Vagina (tissue), 2 donors: ENCODE results near the gene STAT5B. TPM values are rescaled to one million over a fixed set of nuclear protein-coding genes. Genes with fewer than 3 reads are reported as not detected.

Experiments used
- DNase-seq, 2 donors: peaks; one replicate each; pipeline ENCODE4 v3.0.0-alpha.2; 2017; ENCODE audit errors: extremely low spot score in 2 of 2
- H3K27ac ChIP-seq: fragments of 200-600 bp; sonication (generic); one replicate; pipeline ENCODE4 v1.5.1; 2019
- H3K27me3 ChIP-seq: fragments of 200-600 bp; sonication (generic); one replicate; pipeline ENCODE4 v1.5.1; 2019
- H3K36me3 ChIP-seq, 2 donors: fragments of 200-600 bp; sonication (generic); one replicate each; pipeline ENCODE4 v1.5.1; 2017 to 2019
- H3K4me1 ChIP-seq: fragments of 200-600 bp; sonication (generic); one replicate; pipeline ENCODE4 v1.5.1; 2019
- H3K4me3 ChIP-seq, 2 donors: fragments of 200-600 bp; sonication (generic); 1 replicate in 1 of 2; 2 replicates in 1 of 2; pipeline ENCODE4 v1.5.1; 2016 to 2019
- H3K9me3 ChIP-seq: fragments of 200-600 bp; sonication (generic); one replicate; pipeline ENCODE4 v1.5.1; 2019
- CTCF ChIP-seq, 3 experiments: fragments of 450-650 bp in 2 of 3; fragments of 200-600 bp in 1 of 3; sonication (generic) in 1 of 3; IDR thresholded peaks; one replicate each; pipeline ENCODE4 v1.5.1; 2017 to 2019; ENCODE audit warnings: antibody characterized with exemption in 3 of 3, mild to moderate bottlenecking in 2 of 3, moderate library complexity in 2 of 3
- POLR2A ChIP-seq, 2 donors: fragments of 450-650 bp; IDR thresholded peaks; one replicate each; pipeline ENCODE4 v1.6.1; 2017; ENCODE audit warnings: antibody characterized with exemption in 2 of 2, mild to moderate bottlenecking in 2 of 2, moderate library complexity in 2 of 2
- POLR2AphosphoS5 ChIP-seq, 2 donors: sonication (generic); formaldehyde crosslinking; IDR thresholded peaks; one replicate each; pipeline ENCODE4 v1.9.0; 2017; ENCODE audit warnings: antibody characterized with exemption in 2 of 2, mild to moderate bottlenecking in 2 of 2, low read depth in 1 of 2; ENCODE audit not compliant: insufficient read depth in 1 of 2
- intact Hi-C: fragments of 100-400 bp; cut with DNase I; formaldehyde crosslinking; loops from one replicate; pipeline ENCODE4 v1.15.1; 2023
- total RNA-seq: library from RNA; depleted of rRNA; stranded (reverse); fragments of >200 nt; gene quantifications from one replicate; pipeline ENCODE4 v1.2.3, GENCODE V29; 2016

STAT5B gene
- total RNA-seq, 1 donor from 2014 or later = 74.6 TPM

DNA sequence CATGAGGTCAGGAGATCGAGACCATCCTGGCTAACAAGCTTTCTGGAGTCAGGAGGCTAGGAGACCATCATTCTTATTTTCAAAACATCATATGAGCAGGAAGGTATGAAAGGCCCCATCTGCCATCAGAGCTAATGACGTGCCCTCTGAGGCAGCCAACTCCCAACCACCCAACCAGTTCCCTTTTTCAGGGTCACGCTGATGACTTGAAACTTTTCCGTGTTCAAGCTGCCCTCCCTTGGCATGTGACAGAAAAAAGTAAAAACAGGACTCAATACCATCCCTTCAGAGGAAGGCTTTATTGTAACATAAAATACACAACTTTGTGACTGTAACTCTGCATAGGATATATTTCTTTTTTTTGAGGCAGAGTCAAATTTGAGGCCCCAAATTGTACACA is 77.3 kb downstream of the STAT5B start:
- no peaks in the 10 kb centered on the region for H3K27me3 ChIP-seq
- TF ChIP-seq POLR2AphosphoS5 (IDR thresholded peaks at IDR 0.05; ENCODE audit: insufficient read depth in 1 of 2, low read depth in 1 of 2) (no peak), POLR2A (IDR thresholded peaks at IDR 0.05) (no peak), CTCF (IDR thresholded peaks at IDR 0.05) (no peak)
- H3K27ac ChIP-seq = no peak overlapping the region
- H3K9me3 ChIP-seq = no peaks in the 10 kb centered on the region
- H3K4me3 ChIP-seq = no peak overlapping the region
- H3K4me1 ChIP-seq = peaks cover 5% of the 10 kb centered on the region
- intact Hi-C loops = no loop called here
- DNase-seq = no peak
- H3K36me3 ChIP-seq = peaks cover 0 to 33% of the 10 kb centered on the region in 2 donors

- TF ChIP-seq CTCF (IDR thresholded peaks at IDR 0.05) (no peak), POLR2A (IDR thresholded peaks at IDR 0.05) (no peak), POLR2AphosphoS5 (IDR thresholded peaks at IDR 0.05; ENCODE audit: insufficient read depth in 1 of 2, low read depth in 1 of 2) (no peak)
- H3K4me1 ChIP-seq = peaks cover 18% of the 10 kb centered on the region
- H3K27me3 ChIP-seq = no peaks in the 10 kb centered on the region
- no peak overlapping the region for H3K4me3 ChIP-seq
- no peak for DNase-seq
- no peak overlapping the region for H3K27ac ChIP-seq
- H3K36me3 ChIP-seq = peaks cover 0 to 29% of the 10 kb centered on the region in 2 donors
- H3K9me3 ChIP-seq = no peaks in the 10 kb centered on the region
- intact Hi-C loops = no loop called here
These were observed 78.5 kb downstream of the STAT5B start for GRCh38 chr17:42197564-42198156.

GRCh38 chr17:42193969-42194899 is 82.0 kb downstream of the STAT5B start, which contains the start of gene GHDC:
Gene GHDC (minus strand): TSS chr17:42194494. CDS start chr17:42193581, 913 bp downstream.
- H3K36me3 ChIP-seq = no peaks in the 10 kb centered on the region
- DNase-seq = no peak
- no peaks in the 10 kb centered on the region for H3K9me3 ChIP-seq
- H3K4me1 ChIP-seq = peaks cover 23% of the 10 kb centered on the region
- H3K27ac ChIP-seq = peak within 1 kb of the TSS; percentile 69
- H3K4me3 ChIP-seq = peak within 1 kb of the TSS; percentile 68 to 71
- TF ChIP-seq POLR2AphosphoS5 (IDR thresholded peaks at IDR 0.05; ENCODE audit: insufficient read depth in 1 of 2, low read depth in 1 of 2) (peak; percentile 85 to 86), POLR2A (IDR thresholded peaks at IDR 0.05) (no peak), CTCF (IDR thresholded peaks at IDR 0.05) (no peak)
- intact Hi-C loops = no loop called here
- no peaks in the 10 kb centered on the region for H3K27me3 ChIP-seq

DNA sequence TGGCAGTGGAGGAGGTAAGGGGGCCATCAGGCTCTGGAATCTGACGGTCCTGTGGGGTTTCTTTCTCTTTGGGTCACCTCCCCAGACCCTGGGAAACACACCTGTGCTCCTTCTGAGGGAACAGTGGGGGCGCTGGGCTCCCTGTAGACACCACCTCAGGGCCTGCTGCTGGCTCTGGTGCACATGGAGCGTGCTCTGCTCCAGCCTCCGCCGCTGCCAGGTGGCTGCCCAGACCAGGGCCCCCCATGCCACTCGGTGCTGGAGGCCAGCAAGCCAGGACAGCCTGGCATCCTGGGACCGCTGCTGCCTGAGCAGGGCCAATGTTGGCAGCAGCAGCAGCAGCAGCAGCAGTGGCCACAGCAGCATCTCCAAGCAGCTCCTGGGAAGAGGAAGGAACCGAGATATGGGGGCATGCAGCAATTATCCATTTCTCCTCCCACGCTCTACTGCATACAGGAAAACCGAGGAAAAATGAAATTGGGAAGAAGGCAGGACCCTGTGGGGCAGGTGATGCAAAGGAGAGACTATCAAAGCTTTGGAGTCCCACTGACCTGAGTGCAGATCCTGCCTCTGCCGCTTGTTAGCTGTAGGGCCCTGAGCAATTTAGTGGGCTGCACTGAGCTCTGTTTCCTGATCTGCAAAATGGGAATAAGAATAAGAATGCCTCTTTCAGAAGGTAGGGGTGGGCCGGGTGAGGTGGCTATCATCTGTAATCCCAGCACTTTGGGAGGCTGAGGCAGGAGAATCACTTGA is 82.8 kb downstream of the STAT5B start:
- peak overlapping the region; percentile 68 to 71 for H3K4me3 ChIP-seq
- H3K4me1 ChIP-seq = peaks cover 23% of the 10 kb centered on the region
- H3K27me3 ChIP-seq = no peaks in the 10 kb centered on the region
- no peak for DNase-seq
- peak overlapping the region; percentile 69 for H3K27ac ChIP-seq
- H3K9me3 ChIP-seq = no peaks in the 10 kb centered on the region
- no peaks in the 10 kb centered on the region for H3K36me3 ChIP-seq
- TF ChIP-seq POLR2A (IDR thresholded peaks at IDR 0.05) (no peak), CTCF (IDR thresholded peaks at IDR 0.05) (no peak), POLR2AphosphoS5 (IDR thresholded peaks at IDR 0.05; ENCODE audit: insufficient read depth in 1 of 2, low read depth in 1 of 2) (no peak)
- intact Hi-C loops = no loop called here
